HG02678 (cell line): ENCODE data around the gene RIPOR3.
"Not testable (repeated sequence)": the region's sequence is repeated elsewhere in the genome, so short reads cannot be mapped to it uniquely, and the experiment has no call there.

Experiments used
- ATAC-seq: cut with Tn5 transposase; IDR thresholded peaks from one replicate; pipeline ENCODE4 v1.9.1; 2021; ENCODE audit warnings: mild to moderate bottlenecking, moderate library complexity; ENCODE audit not compliant: unreplicated experiment

The RIPOR3 gene

DNA sequence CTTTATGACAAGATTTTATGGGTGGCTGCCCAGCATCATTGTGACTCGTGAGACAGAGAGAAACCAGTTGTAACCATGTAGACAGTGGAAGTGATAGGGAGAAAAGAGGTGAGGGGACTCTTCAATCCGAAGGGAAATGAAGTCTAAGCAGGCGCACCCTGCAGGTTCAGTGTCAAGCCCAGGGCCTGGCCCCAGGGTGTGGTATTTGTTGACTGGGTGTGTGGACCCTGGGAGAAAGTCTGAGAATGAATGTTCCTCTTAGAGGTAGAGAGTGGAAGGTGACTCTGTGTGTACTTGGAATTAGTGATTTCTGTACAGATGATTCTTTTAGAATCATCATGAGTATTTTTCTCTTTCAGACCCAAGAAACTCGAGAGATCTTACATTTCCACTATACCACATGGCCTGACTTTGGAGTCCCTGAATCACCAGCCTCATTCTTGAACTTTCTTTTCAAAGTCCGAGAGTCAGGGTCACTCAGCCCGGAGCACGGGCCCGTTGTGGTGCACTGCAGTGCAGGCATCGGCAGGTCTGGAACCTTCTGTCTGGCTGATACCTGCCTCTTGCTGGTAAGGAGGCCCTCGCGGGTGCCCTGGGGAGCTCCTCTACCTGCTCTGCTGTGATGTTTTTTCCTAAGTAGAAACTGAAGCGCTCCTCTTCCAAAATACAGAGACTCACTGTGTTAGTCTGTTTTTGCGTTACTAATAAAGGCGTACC lies 113.1 kb downstream of the RIPOR3 start:
- ATAC-seq = no peak

DNA sequence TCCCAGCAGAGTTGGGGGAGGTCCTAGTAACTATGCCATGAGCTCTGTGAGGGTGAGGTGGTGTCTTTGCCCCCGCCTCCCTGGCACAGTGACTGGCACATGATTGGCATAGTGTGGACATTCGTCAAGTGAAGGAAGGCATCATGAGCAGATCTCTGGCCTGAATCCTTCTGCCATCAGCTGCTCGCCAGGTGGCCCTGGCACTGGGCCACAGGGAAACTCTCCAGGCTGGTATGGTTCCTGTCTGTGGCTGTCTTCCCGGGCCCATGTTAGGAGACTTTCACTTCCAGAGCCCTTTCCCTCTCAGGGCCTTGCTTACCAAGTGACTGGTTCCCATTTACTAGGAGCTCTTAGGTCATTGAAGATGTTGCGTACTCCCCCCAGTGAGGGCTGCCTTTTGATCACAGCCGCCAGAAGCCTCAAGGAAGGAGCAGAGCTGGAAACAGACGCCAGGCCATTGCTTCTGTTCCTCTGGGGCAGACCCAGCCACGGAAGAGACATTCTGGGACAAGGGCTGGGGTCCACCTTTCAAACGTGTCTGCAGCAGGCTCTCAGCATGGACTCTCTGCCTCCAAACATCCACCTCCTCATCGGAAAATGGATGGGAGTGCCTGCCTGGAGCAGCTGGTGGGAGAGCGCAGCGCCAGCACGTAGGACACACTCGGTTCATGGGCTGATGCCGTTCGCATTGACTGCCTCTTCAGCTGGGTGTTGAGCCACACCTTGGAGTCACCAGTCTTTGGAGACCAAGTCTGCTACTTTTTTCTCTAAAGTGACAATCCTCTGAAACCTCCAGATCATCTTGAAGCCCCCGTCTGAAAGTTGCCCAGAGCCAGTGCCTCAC lies 113.9 kb downstream of the RIPOR3 start:
- ATAC-seq = no peak

DNA sequence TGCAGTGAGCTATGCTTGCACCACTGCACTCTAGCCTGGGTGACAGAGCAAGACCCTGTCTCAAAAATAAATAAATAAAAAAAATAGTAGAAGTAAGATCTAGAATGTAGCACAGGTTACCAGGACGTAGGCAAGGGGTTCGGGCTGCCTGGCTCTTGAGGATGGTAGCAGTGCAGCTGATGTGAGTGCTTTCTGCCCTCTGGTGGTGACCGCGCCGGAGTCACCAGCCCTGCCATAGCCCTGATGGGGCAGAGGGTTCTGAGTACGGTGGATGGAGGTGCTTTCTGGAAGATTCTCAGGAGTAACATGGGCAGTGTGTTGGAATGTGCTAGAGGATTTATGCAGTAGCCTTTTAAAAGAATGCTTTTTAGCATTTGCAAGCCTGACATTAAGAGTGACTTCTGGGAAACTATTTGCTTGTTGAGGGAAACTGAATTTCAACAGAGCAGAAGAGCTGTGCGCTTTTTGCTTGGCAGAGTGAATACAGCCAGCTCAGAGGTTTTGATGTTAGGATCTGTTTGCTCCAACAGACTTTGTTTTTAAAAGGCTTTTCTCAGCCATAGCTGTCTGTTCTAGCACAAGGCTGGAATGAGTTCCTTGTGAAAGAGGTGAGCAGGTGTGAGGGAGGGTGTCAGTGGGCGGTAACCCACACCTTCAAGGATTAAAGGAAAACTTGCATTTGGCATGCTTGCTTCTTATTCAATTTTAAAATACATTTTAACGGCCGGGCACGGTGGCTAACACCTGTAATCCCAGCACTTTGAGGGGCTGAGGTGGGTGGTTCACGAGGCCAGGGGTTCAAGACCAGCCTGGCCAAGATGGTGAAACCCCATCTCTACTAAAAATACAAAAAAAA lies 115.2 kb downstream of the RIPOR3 start:
- ATAC-seq = no peak

DNA sequence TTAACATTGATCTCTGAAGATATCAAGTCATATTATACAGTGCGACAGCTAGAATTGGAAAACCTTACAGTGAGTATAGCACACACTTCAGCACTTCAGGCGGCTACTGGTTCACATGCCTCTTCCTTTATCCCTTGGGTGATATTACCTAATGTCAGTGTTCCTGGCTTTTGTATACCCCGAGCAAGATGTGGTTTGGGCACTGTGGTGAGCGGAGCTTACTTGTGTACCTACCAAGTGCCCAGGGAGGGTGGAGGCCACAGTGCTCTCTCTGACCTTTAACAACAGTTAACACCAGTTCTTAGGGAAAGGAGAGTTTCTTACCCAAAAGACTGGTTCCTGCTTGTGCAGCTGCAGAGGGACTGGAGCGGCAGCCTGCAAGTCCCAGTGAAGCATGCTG lies 116.8 kb downstream of the RIPOR3 start:
- no peak for ATAC-seq

DNA sequence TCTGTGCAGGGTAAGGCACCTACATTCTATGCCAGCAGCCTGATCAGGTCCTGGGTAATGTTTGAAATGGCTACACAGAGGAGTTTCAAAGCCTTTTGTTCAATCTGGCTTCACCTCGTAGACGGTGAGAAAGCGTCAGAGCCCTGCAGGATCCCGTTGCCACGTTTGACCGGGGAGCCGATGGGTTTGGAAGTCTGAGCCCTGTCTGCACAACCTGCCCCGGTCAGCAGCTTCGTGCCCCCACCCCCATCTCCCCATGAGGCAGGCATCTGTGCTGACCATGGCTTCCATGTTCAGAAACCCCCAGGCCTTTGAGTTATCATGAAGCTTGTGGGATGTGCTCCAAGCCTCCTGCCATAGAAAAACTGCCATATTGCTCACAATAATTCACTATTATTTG lies 117.2 kb downstream of the RIPOR3 start:
- ATAC-seq = no peak

DNA sequence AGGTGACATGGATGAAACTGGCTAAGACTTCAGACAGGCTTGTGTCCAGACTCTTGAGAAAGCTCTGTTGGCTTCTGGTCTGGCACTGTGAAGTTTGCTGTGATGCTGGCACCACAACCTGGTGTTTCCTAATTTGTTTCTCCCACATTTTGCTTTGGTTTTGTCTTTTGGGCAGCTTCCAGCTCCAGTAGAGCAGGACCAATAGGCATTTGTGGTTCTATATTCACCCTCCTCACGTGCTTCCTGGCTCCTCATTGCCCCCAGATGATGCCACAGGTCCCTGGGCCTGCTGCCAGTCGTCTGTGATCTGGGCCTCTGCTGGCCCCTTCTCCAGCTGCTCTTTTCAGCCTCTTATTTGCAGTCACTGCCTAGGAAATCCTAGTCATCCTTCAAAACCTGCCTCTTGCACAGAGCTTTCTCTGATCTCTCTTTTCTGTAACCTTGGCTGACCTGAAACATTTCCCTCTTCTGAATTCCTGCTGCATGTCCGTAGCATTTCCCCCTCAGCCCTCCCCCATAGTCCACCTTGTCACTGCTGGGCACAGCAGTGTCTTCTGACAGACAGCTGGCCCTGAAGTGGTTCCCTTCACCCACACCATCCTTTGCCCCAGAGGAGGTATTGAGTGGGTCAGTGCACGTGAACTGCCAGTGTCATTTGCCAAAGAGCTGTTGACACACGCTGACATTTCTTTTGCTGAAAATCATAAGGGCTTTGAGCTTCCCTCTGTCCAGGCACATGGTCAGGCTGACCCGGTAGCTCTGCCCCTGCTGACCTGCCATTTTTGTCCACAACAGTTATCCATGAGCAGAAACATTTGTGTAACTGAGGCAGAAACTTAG lies 118.2 kb downstream of the RIPOR3 start:
- ATAC-seq = no peak

DNA sequence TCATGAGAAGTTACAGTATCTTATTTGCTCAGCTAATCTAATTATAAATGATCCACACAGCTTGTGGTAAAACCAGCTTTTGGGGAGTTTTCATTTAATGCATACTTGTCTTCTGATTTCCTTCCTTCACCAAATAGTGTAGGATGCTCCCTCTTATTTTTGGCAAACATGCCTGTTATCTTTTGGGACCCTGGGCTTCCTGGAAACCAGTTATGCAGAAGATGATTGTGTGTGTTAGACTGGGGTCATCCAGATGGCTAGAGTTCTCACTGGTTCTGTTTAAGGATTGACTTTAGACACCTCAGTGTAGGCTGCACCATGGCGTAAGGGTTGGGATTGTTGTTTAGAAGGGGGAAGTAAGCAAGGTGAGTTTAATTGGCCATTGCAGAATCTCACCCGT lies 119.9 kb downstream of the RIPOR3 start:
- no peak for ATAC-seq

DNA sequence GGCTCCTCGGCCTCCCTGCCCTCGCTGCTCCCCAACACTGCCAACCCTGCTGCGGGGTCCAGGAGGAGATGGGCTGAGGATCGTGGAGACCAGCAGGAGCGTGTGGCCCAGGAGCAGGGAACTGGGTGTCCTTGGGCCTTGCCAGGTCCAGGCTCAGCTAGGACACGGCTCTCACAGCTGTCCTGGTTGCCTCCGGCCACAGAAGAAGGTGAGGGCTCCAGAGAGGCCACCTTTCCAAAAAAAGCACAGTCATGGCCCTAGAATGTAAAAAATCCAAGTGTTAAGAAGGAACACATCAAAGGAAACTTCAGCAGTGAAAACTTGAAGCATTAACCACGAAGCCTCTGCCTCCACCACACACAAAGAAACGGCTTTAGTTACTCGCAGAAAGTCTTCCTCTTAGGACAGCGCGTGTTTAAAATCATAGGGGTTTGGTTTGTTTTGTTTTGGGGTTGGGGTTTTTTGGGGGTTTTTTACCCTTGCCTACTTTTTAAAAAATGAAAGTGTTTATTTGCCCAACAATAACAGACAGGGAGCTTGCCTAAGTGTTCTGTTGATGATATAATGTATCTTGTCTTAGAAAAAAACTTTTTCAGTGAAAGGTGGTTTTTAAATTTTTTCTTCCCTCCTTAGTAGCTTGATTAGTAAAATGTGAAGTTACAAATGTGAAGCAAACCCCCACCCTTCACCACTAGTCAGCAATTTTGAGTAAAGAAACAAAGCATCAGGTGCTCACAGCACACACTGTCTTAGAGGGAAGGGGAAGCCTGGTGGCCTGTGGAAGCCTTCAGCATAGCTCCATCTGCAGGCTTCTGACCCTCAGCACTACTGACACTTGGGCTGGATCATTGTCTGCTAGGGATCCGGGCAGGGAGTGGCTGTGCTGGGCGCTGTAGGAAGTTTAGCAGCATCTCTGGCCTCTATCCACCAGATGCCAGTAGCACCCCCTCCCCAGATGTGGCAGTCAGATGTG lies 121.2 kb downstream of the RIPOR3 start:
- peak; percentile 72 for ATAC-seq

DNA sequence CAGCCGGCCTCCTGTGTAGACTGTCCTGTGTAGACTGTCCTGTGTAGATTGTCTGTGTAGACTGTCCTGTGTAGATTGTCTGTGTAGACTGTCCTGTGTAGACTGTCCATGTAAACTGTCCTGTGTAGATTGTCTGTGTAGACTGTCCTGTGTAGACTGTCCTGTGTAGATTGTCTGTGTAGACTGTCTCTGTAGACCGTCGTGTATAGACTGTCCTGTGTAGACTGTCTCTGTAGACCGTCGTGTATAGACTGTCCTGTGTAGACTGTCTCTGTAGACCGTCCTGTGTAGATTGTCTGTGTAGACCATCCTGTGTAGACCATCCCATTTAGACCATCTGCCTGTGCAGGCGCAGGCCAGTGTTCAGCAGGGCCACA lies 121.9 kb downstream of the RIPOR3 start:
- ATAC-seq = not testable (repeated sequence)

DNA sequence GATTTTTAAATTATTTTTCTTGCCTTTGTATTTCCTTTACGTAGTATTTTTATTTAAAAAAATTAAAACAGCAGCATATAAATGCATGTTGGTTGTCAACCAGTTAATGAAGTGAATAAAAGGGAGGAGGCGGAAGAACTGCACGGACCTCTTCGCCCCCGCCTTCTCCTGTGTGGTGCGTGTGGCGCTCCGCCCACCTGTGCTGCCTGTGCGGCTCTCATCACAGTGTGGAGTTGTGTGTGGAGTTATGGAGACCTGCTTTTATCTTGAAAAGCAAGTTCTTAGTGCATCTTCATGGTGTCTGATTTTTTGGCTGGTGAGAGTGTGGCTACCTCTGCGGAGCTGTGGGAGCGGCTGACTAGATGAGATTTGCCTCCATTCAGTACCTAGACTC lies 122.8 kb downstream of the RIPOR3 start:
- no peak for ATAC-seq

DNA sequence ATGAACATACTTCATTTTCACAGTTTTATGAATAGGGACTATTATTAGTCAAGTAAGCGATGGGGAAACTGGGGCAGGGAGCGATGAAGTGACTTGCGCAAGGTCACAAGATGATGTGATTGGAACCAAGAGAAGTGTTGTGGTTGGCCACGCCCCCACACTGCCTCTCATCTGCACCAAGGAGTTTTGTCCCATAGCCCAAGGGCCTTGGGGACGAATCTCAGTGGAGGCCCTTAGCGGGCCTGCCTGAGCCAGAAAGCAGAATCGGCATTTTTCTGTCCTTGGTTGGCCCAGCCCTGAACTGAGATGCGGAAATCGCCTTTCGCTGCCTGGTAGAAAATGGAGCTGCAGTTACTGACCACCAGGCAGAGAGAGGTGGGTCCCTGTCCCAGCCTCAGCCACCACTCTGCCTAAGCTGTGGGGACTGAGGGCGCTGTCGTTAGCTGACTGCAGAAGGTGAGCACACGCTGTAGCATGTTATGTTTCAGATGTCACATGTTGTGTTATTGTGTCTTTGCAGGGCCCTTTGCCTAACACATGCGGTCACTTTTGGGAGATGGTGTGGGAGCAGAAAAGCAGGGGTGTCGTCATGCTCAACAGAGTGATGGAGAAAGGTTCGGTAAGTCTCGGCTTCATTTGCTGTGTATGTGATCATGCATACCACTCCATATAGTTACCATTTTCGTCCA lies 123.3 kb downstream of the RIPOR3 start:
- no peak for ATAC-seq

DNA sequence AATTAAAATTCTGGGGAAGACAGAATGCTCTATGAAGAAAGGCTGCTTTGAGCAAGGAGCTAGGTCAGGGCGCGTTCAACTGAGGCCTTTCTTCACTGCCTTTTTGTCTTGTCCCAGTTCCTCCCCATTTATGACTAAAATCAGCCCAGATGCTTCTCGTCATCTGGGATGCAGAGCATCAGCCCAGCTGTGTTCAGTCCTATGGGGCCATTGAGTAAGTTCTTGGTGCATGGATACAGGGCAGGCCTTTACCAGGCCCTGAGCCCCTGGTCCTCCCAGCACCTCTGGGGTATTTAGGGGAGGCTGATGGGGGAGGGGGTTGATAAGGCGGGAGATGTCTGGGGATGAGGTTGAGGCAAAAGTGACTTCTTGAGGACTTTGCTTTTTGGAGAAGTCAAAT lies 125.5 kb downstream of the RIPOR3 start:
- ATAC-seq = no peak

DNA sequence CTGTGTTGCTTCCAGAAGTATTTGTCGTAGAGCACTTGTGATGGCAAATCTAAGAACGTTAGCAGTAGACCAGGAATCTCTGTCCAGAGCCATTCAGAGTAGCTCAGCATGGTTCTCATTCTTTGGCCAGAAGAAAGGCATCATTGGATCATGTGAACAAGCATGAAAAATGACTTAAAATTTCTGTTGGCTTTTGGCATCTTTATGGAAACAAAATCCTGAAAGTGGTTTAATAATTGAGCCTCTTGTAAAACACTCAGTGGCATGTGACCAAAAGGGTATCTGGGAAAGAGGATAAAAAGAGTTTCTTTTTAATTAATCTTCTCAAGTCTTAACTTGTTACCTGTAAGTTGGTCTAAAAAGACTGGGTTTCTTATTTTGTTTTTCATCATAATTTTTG lies 126.0 kb downstream of the RIPOR3 start:
- ATAC-seq = no peak

DNA sequence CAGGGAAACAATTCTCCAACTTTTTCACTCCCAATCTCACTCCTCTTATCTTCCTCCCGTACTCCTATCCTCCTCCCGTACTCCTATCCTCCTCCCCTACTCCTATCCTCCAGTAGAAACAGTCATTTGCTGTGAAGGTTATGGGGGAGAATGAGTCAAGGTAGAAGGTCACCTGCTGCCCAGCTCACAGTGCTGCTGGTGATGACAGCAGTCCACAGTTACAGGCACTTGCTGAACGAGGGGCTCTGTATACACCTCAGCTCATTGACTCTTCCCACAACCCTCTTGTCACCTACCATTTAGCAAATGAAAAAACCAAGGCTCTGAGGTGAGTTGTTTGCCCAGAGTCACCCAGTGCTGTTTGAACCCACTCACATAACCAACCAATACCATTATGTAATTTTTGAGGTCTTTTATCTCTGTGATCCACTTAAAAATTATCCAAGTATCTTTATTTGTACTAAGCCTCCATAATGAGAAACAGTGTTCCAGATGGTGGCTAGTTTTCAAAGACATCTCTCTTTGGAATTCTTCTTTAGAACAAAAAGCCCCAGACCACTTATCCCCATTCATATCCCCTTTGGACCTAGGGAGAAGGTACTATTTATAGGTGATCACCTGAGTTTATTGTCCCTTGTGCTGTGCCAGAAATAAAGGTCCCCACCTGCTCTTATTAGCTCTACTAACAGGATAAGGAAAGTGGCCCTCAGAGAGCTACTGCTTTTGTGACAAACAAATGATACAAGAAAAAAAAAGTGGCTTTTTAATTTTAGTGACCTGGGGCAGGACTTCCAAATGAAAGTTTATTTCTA lies 128.0 kb downstream of the RIPOR3 start:
- no peak for ATAC-seq

DNA sequence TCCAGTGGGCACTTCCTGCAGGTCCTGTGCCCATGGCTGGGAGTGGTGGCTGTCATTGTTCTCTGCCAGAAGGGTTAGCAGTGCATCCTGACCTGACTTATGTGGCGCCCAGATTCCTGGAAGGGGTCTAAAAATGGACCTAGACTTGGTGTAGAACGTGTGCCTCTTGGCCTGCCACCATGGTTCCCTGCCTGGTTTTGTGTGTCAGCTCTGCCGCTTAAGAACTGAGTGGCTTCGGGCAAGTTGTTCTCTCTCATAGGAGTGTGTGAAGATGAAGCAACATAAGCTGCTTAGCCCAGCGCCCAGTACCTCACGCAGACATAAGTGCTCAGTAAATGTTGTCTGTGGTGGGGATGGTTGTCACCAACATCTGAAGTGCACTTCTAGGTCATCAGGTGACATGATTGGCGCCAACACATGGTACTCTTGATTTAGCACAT lies 129.1 kb downstream of the RIPOR3 start:
- no peak for ATAC-seq

DNA sequence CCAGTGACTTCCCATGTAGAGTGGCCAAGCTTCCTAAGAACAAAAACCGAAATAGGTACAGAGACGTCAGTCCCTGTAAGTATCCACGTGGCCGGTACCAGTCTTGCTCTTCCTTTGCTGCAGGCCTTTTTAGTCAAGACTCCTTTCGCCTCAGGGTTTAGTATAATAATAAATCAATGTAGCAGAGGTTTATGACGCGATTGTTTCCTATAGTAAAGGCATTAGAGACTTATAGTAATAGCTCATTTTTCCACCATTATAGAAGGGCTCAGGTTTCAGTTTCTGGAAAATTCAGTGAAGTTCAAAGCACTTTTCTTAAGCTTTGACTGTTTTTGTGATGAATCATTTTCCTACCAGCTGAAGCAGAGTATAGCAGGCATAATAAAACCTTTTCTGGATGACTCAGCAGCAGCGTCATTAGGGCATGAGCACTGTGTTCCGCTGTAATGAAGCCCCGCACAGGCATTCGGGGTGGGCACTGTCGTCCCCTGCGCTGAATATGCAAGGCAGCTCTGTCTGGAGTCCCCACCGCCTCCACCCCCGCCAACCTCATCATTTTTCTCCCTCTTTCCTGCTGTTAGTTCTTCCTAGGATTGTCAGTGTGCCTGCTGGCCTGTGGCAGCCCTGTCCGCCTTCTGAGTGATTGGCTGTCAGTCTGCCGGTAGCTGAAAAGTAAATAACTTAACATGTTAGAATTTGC lies 129.8 kb downstream of the RIPOR3 start:
- no peak for ATAC-seq

DNA sequence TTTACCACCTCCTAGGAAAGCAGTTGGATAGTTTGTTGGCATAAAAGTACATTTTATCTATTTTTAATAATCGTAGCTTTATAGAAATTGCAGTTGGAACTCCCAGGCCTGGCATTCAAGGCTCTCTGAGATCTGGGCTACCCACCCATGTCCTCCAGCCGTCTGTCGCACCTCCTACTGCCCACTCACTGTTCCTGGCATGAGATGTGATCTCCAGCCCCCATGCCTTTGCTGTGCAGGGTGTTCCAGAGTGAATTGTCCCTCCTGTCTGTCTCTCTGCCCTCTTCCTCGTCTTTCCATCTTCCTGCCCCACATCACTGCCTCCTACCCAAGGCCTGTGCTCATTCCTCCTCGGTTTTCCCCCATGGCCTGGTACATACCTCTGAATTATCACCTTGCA lies 130.5 kb downstream of the RIPOR3 start:
- ATAC-seq = no peak
